Ishikawa (cell line): ENCODE results near the gene ACAD9.

ENCODE experiments used
- CEBPB ChIP-seq: IDR thresholded peaks from 2 replicates; pipeline ENCODE4 v1.6.1; 2012
- CREB1 ChIP-seq: IDR thresholded peaks from 2 replicates; pipeline ENCODE4 v1.6.1; 2012; ENCODE audit warnings: low read depth
- EP300 ChIP-seq: IDR thresholded peaks from 2 replicates; pipeline ENCODE4 v1.6.1; 2012; ENCODE audit warnings: borderline replicate concordance
- RAD21 ChIP-seq: IDR thresholded peaks from 2 replicates; pipeline ENCODE4 v1.6.1; 2012; ENCODE audit warnings: low read depth
- TAF1 ChIP-seq: IDR thresholded peaks from 2 replicates; pipeline ENCODE4 v1.6.1; 2012; ENCODE audit warnings: low read depth, mild to moderate bottlenecking
- TEAD4 ChIP-seq: IDR thresholded peaks from 2 replicates; pipeline ENCODE4 v1.6.1; 2012
- YY1 ChIP-seq: IDR thresholded peaks from 2 replicates; pipeline ENCODE4 v1.6.1; 2012; ENCODE audit warnings: low read depth
- TF ChIP-seq, protein P1 (sequence below): IDR thresholded peaks from 2 replicates; pipeline ENCODE4 v1.6.1; 2012; ENCODE audit warnings: low read depth, mild to moderate bottlenecking
- TF ChIP-seq, protein P2 (sequence below): IDR thresholded peaks from 2 replicates; pipeline ENCODE4 v1.6.1; 2012

DNA sequence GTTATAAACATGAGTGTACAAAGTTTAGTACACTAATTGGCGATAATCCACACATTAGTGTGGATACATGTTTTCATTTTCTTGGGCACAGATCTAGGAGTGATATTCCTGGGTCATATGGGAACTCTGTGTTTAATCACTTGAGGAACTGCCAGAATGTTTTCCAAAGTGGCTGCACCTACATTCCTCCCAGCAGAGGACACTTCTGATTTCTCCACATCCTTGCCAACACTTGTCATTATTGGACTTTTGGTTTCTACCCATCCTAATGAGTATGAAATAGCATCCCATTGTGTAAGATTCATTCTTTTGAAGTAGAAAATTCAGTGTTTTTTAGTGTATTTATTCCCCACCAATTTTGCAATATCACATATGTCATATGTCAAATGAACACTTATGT is 60.8 kb downstream of the ACAD9 start:
- no peak for TF ChIP-seq CEBPB
- TF ChIP-seq EP300 = no peak
- TF ChIP-seq, protein P1, sequence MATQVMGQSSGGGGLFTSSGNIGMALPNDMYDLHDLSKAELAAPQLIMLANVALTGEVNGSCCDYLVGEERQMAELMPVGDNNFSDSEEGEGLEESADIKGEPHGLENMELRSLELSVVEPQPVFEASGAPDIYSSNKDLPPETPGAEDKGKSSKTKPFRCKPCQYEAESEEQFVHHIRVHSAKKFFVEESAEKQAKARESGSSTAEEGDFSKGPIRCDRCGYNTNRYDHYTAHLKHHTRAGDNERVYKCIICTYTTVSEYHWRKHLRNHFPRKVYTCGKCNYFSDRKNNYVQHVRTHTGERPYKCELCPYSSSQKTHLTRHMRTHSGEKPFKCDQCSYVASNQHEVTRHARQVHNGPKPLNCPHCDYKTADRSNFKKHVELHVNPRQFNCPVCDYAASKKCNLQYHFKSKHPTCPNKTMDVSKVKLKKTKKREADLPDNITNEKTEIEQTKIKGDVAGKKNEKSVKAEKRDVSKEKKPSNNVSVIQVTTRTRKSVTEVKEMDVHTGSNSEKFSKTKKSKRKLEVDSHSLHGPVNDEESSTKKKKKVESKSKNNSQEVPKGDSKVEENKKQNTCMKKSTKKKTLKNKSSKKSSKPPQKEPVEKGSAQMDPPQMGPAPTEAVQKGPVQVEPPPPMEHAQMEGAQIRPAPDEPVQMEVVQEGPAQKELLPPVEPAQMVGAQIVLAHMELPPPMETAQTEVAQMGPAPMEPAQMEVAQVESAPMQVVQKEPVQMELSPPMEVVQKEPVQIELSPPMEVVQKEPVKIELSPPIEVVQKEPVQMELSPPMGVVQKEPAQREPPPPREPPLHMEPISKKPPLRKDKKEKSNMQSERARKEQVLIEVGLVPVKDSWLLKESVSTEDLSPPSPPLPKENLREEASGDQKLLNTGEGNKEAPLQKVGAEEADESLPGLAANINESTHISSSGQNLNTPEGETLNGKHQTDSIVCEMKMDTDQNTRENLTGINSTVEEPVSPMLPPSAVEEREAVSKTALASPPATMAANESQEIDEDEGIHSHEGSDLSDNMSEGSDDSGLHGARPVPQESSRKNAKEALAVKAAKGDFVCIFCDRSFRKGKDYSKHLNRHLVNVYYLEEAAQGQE = no peak
- TF ChIP-seq TAF1 = no peak
- TF ChIP-seq RAD21 = no peak
- TF ChIP-seq, protein P2, sequence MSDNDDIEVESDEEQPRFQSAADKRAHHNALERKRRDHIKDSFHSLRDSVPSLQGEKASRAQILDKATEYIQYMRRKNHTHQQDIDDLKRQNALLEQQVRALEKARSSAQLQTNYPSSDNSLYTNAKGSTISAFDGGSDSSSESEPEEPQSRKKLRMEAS = no peak
- no peak for TF ChIP-seq YY1
- no peak for TF ChIP-seq CREB1
- no peak for TF ChIP-seq TEAD4
